HCT116 (cell line): ENCODE results near the gene ELL2. TPM values are rescaled to one million over a fixed set of nuclear protein-coding genes. Genes with fewer than 3 reads are reported as not detected.

Source experiments
- ATAC-seq: fragments of 200-7000 bp; cut with Tn5 transposase; 2 replicates; pipeline ENCODE4 v1.9.1; 2020; ENCODE audit warnings: mild to moderate bottlenecking, moderate library complexity
- BruUV-seq: library from RNA; stranded (reverse); fragments of 400-500 nt; replicated peaks from 2 replicates; lab custom pipeline; 2021; lab: Mats Ljungman, UMichigan
- CTCF ChIA-PET: fragments of 300-600 bp; sonication (Branson Sonifier 250); formaldehyde crosslinking; loops from one replicate; lab custom pipeline; 2021; ENCODE audit warnings: antibody characterized with exemption; lab: Charles Lee
- POLR2A ChIA-PET: fragments of 300-600, 350-600 bp; sonication (Branson Sonifier 250); formaldehyde crosslinking; loops from one replicate; lab custom pipeline; 2021; ENCODE audit warnings: antibody characterized with exemption; lab: Charles Lee
- RAD21 ChIA-PET, 2 experiments: fragments of 300-600 bp; sonication (Branson Sonifier 250); formaldehyde crosslinking; loops; one replicate each; lab custom pipeline; 2023; ENCODE audit warnings: low total read pairs in 2 of 2; ENCODE audit not compliant: uncharacterized antibody in 2 of 2, unreplicated experiment in 2 of 2, low non-redundant PET in 1 of 2; lab: Charles Lee
- DNase-seq: peaks from one replicate; pipeline ENCODE4 v3.0.0-alpha.2; 2010; ENCODE audit warnings: low read depth, low spot score
- H2AFZ ChIP-seq: fragments of 200-600 bp; shearing (Covaris generic), sonication (generic); 2 replicates; pipeline ENCODE4 v1.6.1; 2017; ENCODE audit warnings: low read depth, mixed run types, mixed read lengths, antibody characterized with exemption, low read length; ENCODE audit not compliant: poor library complexity, severe bottlenecking
- H3K27ac ChIP-seq: 2 replicates; pipeline ENCODE4 v1.5.1; 2012; ENCODE audit warnings: low read depth, low read length
- H3K27me3 ChIP-seq: fragments of 200-600 bp; sonication (generic); 2 replicates; pipeline ENCODE4 v1.6.1; 2016; ENCODE audit warnings: mixed run types, low read length, mixed read lengths; ENCODE audit not compliant: insufficient read depth
- H3K36me3 ChIP-seq, 2 experiments: fragments of 200-500 bp in 1 of 2; fragments of 200-600 bp in 1 of 2; sonication (Bioruptor generic) in 1 of 2; sonication (generic) in 1 of 2; 2 replicates each; pipeline versions ENCODE4 v1.5.1 to v1.6.1; 2014 to 2016; ENCODE audit warnings: low read length in 2 of 2, inconsistent platforms in 1 of 2, mixed read lengths in 1 of 2, mixed run types in 1 of 2; ENCODE audit not compliant: insufficient read depth in 2 of 2, control insufficient read depth in 1 of 2
- H3K4me1 ChIP-seq, 2 experiments: fragments of 200-600 bp in 1 of 2; sonication (generic) in 1 of 2; 2 replicates each; pipeline versions ENCODE4 v1.5.1 to v1.6.1; 2012 to 2017; ENCODE audit warnings: low read length in 2 of 2, inconsistent platforms in 1 of 2, mild to moderate bottlenecking in 1 of 2, mixed read lengths in 1 of 2, mixed run types in 1 of 2, moderate library complexity in 1 of 2; ENCODE audit not compliant: insufficient read depth in 2 of 2, control insufficient read depth in 1 of 2
- H3K4me2 ChIP-seq: fragments of 200-600 bp; sonication (generic); 2 replicates; pipeline ENCODE4 v1.6.1; 2017; ENCODE audit warnings: mixed run types, low read length, mixed read lengths
- H3K4me3 ChIP-seq, 2 experiments: fragments of 200-600 bp in 1 of 2; sonication (generic) in 1 of 2; replicated peaks in 1 of 2; 2 replicates each; pipeline ENCODE4 v1.5.1; 2011 to 2016; ENCODE audit warnings: low read length in 2 of 2, control low read depth in 1 of 2, low read depth in 1 of 2, mild to moderate bottlenecking in 1 of 2, mixed read lengths in 1 of 2, mixed run types in 1 of 2
- H3K79me2 ChIP-seq: fragments of 200-600 bp; sonication (generic); 2 replicates; pipeline ENCODE4 v1.6.1; 2017; ENCODE audit warnings: mild to moderate bottlenecking, mixed run types, low read length, moderate library complexity, mixed read lengths; ENCODE audit not compliant: insufficient read depth
- H3K9ac ChIP-seq: fragments of 200-600 bp; sonication (generic); 2 replicates; pipeline ENCODE4 v1.6.1; 2016; ENCODE audit warnings: low read length, mixed read lengths
- H3K9me2 ChIP-seq: fragments of 200-600 bp; sonication (generic), shearing (Covaris generic); 2 replicates; pipeline ENCODE4 v1.6.1; 2017; ENCODE audit warnings: mixed run types, mild to moderate bottlenecking, moderate library complexity; ENCODE audit not compliant: insufficient read depth
- H3K9me3 ChIP-seq, 2 experiments: fragments of 200-500 bp in 1 of 2; fragments of 200-600 bp in 1 of 2; sonication (Bioruptor generic) in 1 of 2; sonication (generic) in 1 of 2; 2 replicates each; pipeline ENCODE4 v1.6.1; 2014 to 2017; ENCODE audit warnings: low read length in 2 of 2, mixed read lengths in 2 of 2, inconsistent platforms in 1 of 2, low read depth in 1 of 2, mild to moderate bottlenecking in 1 of 2, mixed run types in 1 of 2, moderate library complexity in 1 of 2; ENCODE audit not compliant: control insufficient read depth in 1 of 2, insufficient read depth in 1 of 2
- H4K20me1 ChIP-seq: fragments of 200-600 bp; sonication (generic), shearing (Covaris generic); 2 replicates; pipeline ENCODE4 v1.6.1; 2017; ENCODE audit warnings: mixed run types, mild to moderate bottlenecking, moderate library complexity; ENCODE audit not compliant: insufficient read depth
- CBX3 ChIP-seq: IDR thresholded peaks from 2 replicates; pipeline ENCODE4 v1.6.1; 2012; ENCODE audit warnings: low read depth
- CEBPB ChIP-seq: IDR thresholded peaks from 2 replicates; pipeline ENCODE4 v1.6.1; 2012; ENCODE audit warnings: low read depth
- EGR1 ChIP-seq: IDR thresholded peaks from 2 replicates; pipeline ENCODE4 v1.6.1; 2012; ENCODE audit warnings: low read depth
- ELF1 ChIP-seq: IDR thresholded peaks from 2 replicates; pipeline ENCODE4 v1.6.1; 2012; ENCODE audit warnings: low read depth, borderline replicate concordance
- EZH2 ChIP-seq: fragments of 200-600 bp; sonication (generic); IDR thresholded peaks from 2 replicates; pipeline ENCODE4 v1.6.1; 2017; ENCODE audit warnings: antibody characterized with exemption, mixed run types
- FOSL1 ChIP-seq: IDR thresholded peaks from 2 replicates; pipeline ENCODE4 v1.6.1; 2012; ENCODE audit warnings: low read depth
- POLR2AphosphoS5 ChIP-seq: IDR thresholded peaks from 2 replicates; pipeline ENCODE4 v1.6.1; 2011; ENCODE audit warnings: mild to moderate bottlenecking, low read depth, low read length, moderate library complexity
- RAD21 ChIP-seq: IDR thresholded peaks from 2 replicates; pipeline ENCODE4 v1.6.1; 2012; ENCODE audit warnings: low read depth, mild to moderate bottlenecking
- SIN3A ChIP-seq: IDR thresholded peaks from 2 replicates; pipeline ENCODE4 v1.6.1; 2012; ENCODE audit warnings: low read depth
- SP1 ChIP-seq: IDR thresholded peaks from 2 replicates; pipeline ENCODE4 v1.6.1; 2012; ENCODE audit warnings: low read depth
- SRF ChIP-seq: IDR thresholded peaks from 2 replicates; pipeline ENCODE4 v1.6.1; 2012; ENCODE audit warnings: low read depth
- YY1 ChIP-seq: IDR thresholded peaks from 2 replicates; pipeline ENCODE4 v1.6.1; 2011; ENCODE audit warnings: low read length, low read depth, moderate library complexity, mild to moderate bottlenecking; ENCODE audit not compliant: insufficient replicate concordance; ENCODE audit errors: extremely low read depth
- ZFX ChIP-seq: fragments of 450-650 bp; IDR thresholded peaks from 2 replicates; pipeline ENCODE4 v1.6.1; 2017
- ZNF274 ChIP-seq: fragments of 200-500 bp; sonication (Bioruptor generic); IDR thresholded peaks from 2 replicates; pipeline ENCODE4 v1.6.1; 2014; ENCODE audit warnings: mild to moderate bottlenecking, low read depth, low read length, inconsistent platforms
- intact Hi-C: fragments of 100-400 bp; cut with micrococcal nuclease; formaldehyde crosslinking; loops from 2 replicates; pipeline ENCODE4 v1.10.0; 2022
- total RNA-seq: library from RNA; stranded (reverse); gene quantifications from one replicate; pipeline ENCODE4 v1.2.1, GENCODE V29; 2021; ENCODE audit not compliant: unreplicated experiment
- TF ChIP-seq, protein P1 (sequence below): IDR thresholded peaks from 2 replicates; pipeline ENCODE4 v1.6.1; 2011; ENCODE audit warnings: mild to moderate bottlenecking, low read length, moderate library complexity; ENCODE audit not compliant: insufficient replicate concordance; ENCODE audit errors: extremely low read depth
- TF ChIP-seq, protein P2 (sequence below), 3 experiments: fragments of 200-600 bp in 1 of 3; sonication (generic) in 1 of 3; IDR thresholded peaks in 2 of 3; conservative IDR thresholded peaks in 1 of 3; 2 replicates each; pipeline ENCODE4 v1.5.1; 2012 to 2017; ENCODE audit warnings: low read depth in 2 of 3, low read length in 2 of 3, antibody characterized with exemption in 1 of 3, borderline replicate concordance in 1 of 3, control low read depth in 1 of 3, mild to moderate bottlenecking in 1 of 3, mixed read lengths in 1 of 3, mixed run types in 1 of 3, moderate library complexity in 1 of 3; ENCODE audit not compliant: insufficient read depth in 1 of 3
- TF ChIP-seq, protein P3 (sequence below): IDR thresholded peaks from 2 replicates; pipeline ENCODE4 v1.6.1; 2012; ENCODE audit warnings: low read depth
- TF ChIP-seq, protein P4 (sequence below): IDR thresholded peaks from 2 replicates; pipeline ENCODE4 v1.6.1; 2012
- TF ChIP-seq, protein P5 (sequence below): IDR thresholded peaks from 2 replicates; pipeline ENCODE4 v1.6.1; 2012

The ELL2 gene
- total RNA-seq, 1 experiment from 2014 or later, result 29.8 TPM

DNA sequence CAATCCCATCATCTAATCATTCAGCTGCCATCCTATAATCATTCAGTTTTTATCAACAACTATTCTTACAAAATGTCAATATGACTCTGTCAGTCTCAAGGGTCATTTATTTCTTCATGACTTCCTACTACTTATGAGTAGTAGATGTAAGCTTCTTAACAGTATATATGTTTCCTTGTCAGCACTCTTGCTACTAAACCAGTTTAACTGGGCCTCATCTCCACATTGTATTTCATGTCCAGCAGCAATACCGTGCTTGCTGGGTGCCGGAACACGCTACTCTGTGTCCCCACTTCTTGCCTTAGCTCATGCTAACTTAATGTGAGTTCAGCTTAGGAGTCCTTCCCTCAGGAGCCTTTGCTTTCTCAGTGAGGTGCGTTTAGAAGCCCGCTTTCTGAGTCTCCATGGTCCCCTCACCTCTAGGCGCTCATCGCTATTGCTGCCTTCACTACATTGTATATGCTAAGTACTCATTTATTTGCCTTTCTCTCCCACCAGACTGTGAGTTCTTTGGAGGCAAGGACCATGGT lies 32.9 kb downstream of the ELL2 start:
- H3K27ac ChIP-seq, result no peak overlapping the region

More for the DNA sequence above, 32.9 kb downstream of the ELL2 start:
- POLR2A ChIA-PET, result no interaction called here
- no peaks in the 10 kb centered on the region for H3K9me3 ChIP-seq
- no peaks in the 10 kb centered on the region for H4K20me1 ChIP-seq
- CTCF ChIA-PET, result no interaction called here
- DNase-seq, result no peak
- ATAC-seq, result no peak
- H3K9ac ChIP-seq, result no peak overlapping the region
- no peaks in the 10 kb centered on the region for H3K9me2 ChIP-seq
- no peaks in the 10 kb centered on the region for H3K79me2 ChIP-seq
- H3K4me1 ChIP-seq, result peaks cover 3 to 8% of the 10 kb centered on the region in 2 experiments; a peak in 3 of 4 replicates
- H2AFZ ChIP-seq, result no peak overlapping the region
- intact Hi-C loops, result no loop called here
- 0 out of 4 replicates have a peak, but pooled peaks cover 0 to 4% of the 10 kb centered on the region in 2 experiments for H3K36me3 ChIP-seq
- BruUV-seq, result no TSS peak
- TF ChIP-seq, protein P1, sequence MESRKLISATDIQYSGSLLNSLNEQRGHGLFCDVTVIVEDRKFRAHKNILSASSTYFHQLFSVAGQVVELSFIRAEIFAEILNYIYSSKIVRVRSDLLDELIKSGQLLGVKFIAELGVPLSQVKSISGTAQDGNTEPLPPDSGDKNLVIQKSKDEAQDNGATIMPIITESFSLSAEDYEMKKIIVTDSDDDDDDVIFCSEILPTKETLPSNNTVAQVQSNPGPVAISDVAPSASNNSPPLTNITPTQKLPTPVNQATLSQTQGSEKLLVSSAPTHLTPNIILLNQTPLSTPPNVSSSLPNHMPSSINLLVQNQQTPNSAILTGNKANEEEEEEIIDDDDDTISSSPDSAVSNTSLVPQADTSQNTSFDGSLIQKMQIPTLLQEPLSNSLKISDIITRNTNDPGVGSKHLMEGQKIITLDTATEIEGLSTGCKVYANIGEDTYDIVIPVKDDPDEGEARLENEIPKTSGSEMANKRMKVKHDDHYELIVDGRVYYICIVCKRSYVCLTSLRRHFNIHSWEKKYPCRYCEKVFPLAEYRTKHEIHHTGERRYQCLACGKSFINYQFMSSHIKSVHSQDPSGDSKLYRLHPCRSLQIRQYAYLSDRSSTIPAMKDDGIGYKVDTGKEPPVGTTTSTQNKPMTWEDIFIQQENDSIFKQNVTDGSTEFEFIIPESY, result no peak
- no peak for TF ChIP-seq POLR2AphosphoS5
- no peak for TF ChIP-seq ZFX
- TF ChIP-seq, protein P2, sequence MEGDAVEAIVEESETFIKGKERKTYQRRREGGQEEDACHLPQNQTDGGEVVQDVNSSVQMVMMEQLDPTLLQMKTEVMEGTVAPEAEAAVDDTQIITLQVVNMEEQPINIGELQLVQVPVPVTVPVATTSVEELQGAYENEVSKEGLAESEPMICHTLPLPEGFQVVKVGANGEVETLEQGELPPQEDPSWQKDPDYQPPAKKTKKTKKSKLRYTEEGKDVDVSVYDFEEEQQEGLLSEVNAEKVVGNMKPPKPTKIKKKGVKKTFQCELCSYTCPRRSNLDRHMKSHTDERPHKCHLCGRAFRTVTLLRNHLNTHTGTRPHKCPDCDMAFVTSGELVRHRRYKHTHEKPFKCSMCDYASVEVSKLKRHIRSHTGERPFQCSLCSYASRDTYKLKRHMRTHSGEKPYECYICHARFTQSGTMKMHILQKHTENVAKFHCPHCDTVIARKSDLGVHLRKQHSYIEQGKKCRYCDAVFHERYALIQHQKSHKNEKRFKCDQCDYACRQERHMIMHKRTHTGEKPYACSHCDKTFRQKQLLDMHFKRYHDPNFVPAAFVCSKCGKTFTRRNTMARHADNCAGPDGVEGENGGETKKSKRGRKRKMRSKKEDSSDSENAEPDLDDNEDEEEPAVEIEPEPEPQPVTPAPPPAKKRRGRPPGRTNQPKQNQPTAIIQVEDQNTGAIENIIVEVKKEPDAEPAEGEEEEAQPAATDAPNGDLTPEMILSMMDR (IDR thresholded peaks at IDR 0.05 in 2 of 3, conservative IDR thresholded peaks at IDR 0.05 in 1 of 3; ENCODE audit: borderline replicate concordance in 1 of 3, insufficient read depth in 1 of 3, low read depth in 2 of 3, low read length in 2 of 3), result no peak
- no peak for TF ChIP-seq FOSL1
- TF ChIP-seq, protein P3, sequence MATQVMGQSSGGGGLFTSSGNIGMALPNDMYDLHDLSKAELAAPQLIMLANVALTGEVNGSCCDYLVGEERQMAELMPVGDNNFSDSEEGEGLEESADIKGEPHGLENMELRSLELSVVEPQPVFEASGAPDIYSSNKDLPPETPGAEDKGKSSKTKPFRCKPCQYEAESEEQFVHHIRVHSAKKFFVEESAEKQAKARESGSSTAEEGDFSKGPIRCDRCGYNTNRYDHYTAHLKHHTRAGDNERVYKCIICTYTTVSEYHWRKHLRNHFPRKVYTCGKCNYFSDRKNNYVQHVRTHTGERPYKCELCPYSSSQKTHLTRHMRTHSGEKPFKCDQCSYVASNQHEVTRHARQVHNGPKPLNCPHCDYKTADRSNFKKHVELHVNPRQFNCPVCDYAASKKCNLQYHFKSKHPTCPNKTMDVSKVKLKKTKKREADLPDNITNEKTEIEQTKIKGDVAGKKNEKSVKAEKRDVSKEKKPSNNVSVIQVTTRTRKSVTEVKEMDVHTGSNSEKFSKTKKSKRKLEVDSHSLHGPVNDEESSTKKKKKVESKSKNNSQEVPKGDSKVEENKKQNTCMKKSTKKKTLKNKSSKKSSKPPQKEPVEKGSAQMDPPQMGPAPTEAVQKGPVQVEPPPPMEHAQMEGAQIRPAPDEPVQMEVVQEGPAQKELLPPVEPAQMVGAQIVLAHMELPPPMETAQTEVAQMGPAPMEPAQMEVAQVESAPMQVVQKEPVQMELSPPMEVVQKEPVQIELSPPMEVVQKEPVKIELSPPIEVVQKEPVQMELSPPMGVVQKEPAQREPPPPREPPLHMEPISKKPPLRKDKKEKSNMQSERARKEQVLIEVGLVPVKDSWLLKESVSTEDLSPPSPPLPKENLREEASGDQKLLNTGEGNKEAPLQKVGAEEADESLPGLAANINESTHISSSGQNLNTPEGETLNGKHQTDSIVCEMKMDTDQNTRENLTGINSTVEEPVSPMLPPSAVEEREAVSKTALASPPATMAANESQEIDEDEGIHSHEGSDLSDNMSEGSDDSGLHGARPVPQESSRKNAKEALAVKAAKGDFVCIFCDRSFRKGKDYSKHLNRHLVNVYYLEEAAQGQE, result no peak
- no peak for TF ChIP-seq EGR1
- TF ChIP-seq SP1, result no peak
- no peak for TF ChIP-seq CBX3
- TF ChIP-seq, protein P4, sequence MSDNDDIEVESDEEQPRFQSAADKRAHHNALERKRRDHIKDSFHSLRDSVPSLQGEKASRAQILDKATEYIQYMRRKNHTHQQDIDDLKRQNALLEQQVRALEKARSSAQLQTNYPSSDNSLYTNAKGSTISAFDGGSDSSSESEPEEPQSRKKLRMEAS, result no peak
- TF ChIP-seq, protein P5, sequence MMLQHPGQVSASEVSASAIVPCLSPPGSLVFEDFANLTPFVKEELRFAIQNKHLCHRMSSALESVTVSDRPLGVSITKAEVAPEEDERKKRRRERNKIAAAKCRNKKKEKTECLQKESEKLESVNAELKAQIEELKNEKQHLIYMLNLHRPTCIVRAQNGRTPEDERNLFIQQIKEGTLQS, result no peak
- no peak for TF ChIP-seq EZH2
- TF ChIP-seq YY1, result no peak
- TF ChIP-seq SRF, result no peak
- no peak for TF ChIP-seq RAD21
- TF ChIP-seq CEBPB, result no peak
- no peak for TF ChIP-seq SIN3A
- TF ChIP-seq ZNF274, result no peak
- no peak for TF ChIP-seq ELF1
- H3K4me2 ChIP-seq, result no peak overlapping the region
- RAD21 ChIA-PET, result no interaction called here
- no peaks in the 10 kb centered on the region for H3K27me3 ChIP-seq
- no peak overlapping the region for H3K4me3 ChIP-seq
